Measurements from ENCODE around the gene DKK1. TPM values are rescaled to one million over a fixed set of nuclear protein-coding genes. Genes with fewer than 3 reads are reported as not detected.

DKK1 gene
- polyA plus RNA-seq, 2 of the 4 experiments (the other 2 are of a cell fraction) = 117 to 375 TPM

GRCh38 chr10:52316500-52316899 lies 2.4 kb downstream of the DKK1 start:
- H3K4me3 ChIP-seq = peak overlapping the region; percentile 83
- H3K9me3 ChIP-seq = peaks cover 9% of the 10 kb centered on the region; the same call in 2 of the 3 replicates
- TF ChIP-seq, protein P1, sequence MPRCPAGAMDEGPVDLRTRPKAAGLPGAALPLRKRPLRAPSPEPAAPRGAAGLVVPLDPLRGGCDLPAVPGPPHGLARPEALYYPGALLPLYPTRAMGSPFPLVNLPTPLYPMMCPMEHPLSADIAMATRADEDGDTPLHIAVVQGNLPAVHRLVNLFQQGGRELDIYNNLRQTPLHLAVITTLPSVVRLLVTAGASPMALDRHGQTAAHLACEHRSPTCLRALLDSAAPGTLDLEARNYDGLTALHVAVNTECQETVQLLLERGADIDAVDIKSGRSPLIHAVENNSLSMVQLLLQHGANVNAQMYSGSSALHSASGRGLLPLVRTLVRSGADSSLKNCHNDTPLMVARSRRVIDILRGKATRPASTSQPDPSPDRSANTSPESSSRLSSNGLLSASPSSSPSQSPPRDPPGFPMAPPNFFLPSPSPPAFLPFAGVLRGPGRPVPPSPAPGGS (IDR thresholded peaks at IDR 0.05) = 0 out of 3 replicates have a peak, but pooled peaks have one; percentile 28
- TF ChIP-seq PHF8 (IDR thresholded peaks at IDR 0.05; ENCODE audit: borderline replicate concordance, low read depth) = no peak
- ATAC-seq = no peak
- no peak for FAIRE-seq
- peak overlapping the region; percentile 72 for H3K4me2 ChIP-seq
- peaks cover 41% of the 10 kb centered on the region for H3K4me1 ChIP-seq
- 2% methylated on average over 4 of the region's 4 CpGs for WGBS (ENCODE audit: missing lambda C conversion rate)
- CTCF ChIA-PET = interaction anchor here (0.9 to 12.2 kb wide), 8 partner anchors 8 to 464 kb away, joined by 3 to 385 read pairs (median 5); no protein-coding TSS in a partner anchor
- POLR2A ChIA-PET = interaction anchor here (0.9 kb wide), 1 partner anchor 8 kb away, joined by 3 read pairs; no protein-coding TSS in a partner anchor
- no peak for DNase-seq (ENCODE audit: low read depth in 1 of 2, low spot score in 1 of 2)
- peak overlapping the region; percentile 89 to 94 for H3K27ac ChIP-seq

- H3K4me3 ChIP-seq = peak overlapping the region; percentile 83
- TF ChIP-seq CHD4 (IDR thresholded peaks at IDR 0.05; ENCODE audit: borderline replicate concordance) = 0 out of 2 replicates have a peak, but pooled peaks have one; percentile 8
- TF ChIP-seq, protein P2, sequence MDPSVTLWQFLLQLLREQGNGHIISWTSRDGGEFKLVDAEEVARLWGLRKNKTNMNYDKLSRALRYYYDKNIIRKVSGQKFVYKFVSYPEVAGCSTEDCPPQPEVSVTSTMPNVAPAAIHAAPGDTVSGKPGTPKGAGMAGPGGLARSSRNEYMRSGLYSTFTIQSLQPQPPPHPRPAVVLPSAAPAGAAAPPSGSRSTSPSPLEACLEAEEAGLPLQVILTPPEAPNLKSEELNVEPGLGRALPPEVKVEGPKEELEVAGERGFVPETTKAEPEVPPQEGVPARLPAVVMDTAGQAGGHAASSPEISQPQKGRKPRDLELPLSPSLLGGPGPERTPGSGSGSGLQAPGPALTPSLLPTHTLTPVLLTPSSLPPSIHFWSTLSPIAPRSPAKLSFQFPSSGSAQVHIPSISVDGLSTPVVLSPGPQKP (IDR thresholded peaks at IDR 0.05; ENCODE audit: low read depth, low read length) = no peak
- no peak for TF ChIP-seq KDM1A (IDR thresholded peaks at IDR 0.05; ENCODE audit: low read depth)
- peak in 1 of 2 experiments; percentile 63; a peak in 1 of 5 replicates for TF ChIP-seq JUN (IDR thresholded peaks at IDR 0.05)
- TF ChIP-seq, protein P3, sequence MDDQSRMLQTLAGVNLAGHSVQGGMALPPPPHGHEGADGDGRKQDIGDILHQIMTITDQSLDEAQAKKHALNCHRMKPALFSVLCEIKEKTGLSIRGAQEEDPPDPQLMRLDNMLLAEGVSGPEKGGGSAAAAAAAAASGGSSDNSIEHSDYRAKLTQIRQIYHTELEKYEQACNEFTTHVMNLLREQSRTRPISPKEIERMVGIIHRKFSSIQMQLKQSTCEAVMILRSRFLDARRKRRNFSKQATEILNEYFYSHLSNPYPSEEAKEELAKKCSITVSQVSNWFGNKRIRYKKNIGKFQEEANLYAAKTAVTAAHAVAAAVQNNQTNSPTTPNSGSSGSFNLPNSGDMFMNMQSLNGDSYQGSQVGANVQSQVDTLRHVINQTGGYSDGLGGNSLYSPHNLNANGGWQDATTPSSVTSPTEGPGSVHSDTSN (IDR thresholded peaks at IDR 0.05) = no peak
- TF ChIP-seq RARB (CRISPR knock-in tag; IDR thresholded peaks at IDR 0.05) = no peak
- no peak for TF ChIP-seq CHD2 (IDR thresholded peaks at IDR 0.05; ENCODE audit: low read length, partially characterized antibody)
- DNase-seq (ENCODE audit: low read depth in 1 of 2, low spot score in 1 of 2) (peak in 1 of 2 experiments; percentile 56), ATAC-seq (no peak), FAIRE-seq (no peak)
- ChIA-PET POLR2A (interaction anchor here (1.1 to 2.1 kb wide), 4 partner anchors 10 to 171 kb away, joined by 3 to 17 read pairs (median 7); no protein-coding TSS in a partner anchor), CTCF (interaction anchor here (1.1 to 3.7 kb wide), 3 partner anchors 10 to 169 kb away, joined by 3 to 36 read pairs (median 14); no protein-coding TSS in a partner anchor)
- 3% methylated on average over 5 of the region's 5 CpGs for WGBS (ENCODE audit: missing lambda C conversion rate)
- peaks cover 29% of the 10 kb centered on the region for H3K4me1 ChIP-seq
- peak overlapping the region; percentile 72 for H3K4me2 ChIP-seq
- peaks cover 9% of the 10 kb centered on the region; the same call in 2 of the 3 replicates for H3K9me3 ChIP-seq
- H3K27ac ChIP-seq = peak overlapping the region; percentile 89 to 90
Measured at GRCh38 chr10:52318136-52318701, 4.1 kb downstream of the DKK1 start.

GRCh38 chr10:52318822-52319464 lies 4.9 kb downstream of the DKK1 start:
- Histone ChIP-seq H3K4me2 (peak overlapping the region; percentile 72), H3K4me1 (peaks cover 29% of the 10 kb centered on the region), H3K9me3 (peaks cover 9% of the 10 kb centered on the region; the same call in 2 of the 3 replicates), H3K27ac (peak overlapping the region; percentile 89 to 90), H3K4me3 (peak overlapping the region; percentile 83; the same call in 1 of the 3 replicates)
- FAIRE-seq = peak; percentile 100
- ChIA-PET CTCF (interaction anchor here (1.1 to 3.7 kb wide), 3 partner anchors 11 to 168 kb away, joined by 3 to 36 read pairs (median 14); no protein-coding TSS in a partner anchor), POLR2A (interaction anchor here (0.9 to 2.1 kb wide), 6 partner anchors 10 to 170 kb away, joined by 3 to 17 read pairs (median 4); no protein-coding TSS in a partner anchor)
- DNase-seq (ENCODE audit: low read depth in 1 of 2, low spot score in 1 of 2) = peak; percentile 66 to 94
- WGBS (ENCODE audit: missing lambda C conversion rate) = 1% methylated on average over 7 of the region's 7 CpGs
- ATAC-seq = peak; percentile 64 to 75
- TF ChIP-seq, protein P1 (IDR thresholded peaks at IDR 0.05) = peak; percentile 98
- TF ChIP-seq HDAC2 (IDR thresholded peaks at IDR 0.05) (no peak), PHF8 (IDR thresholded peaks at IDR 0.05; ENCODE audit: borderline replicate concordance, low read depth) (no peak), POLR2A (IDR thresholded peaks at IDR 0.05; ENCODE audit: low read length) (no peak), HES2 (IDR thresholded peaks at IDR 0.05) (peak; percentile 87), EP300 (IDR thresholded peaks at IDR 0.05) (peak; percentile 95 to 96), ZNF302 (CRISPR knock-in tag; IDR thresholded peaks at IDR 0.05) (no peak), USF2 (IDR thresholded peaks at IDR 0.05) (no peak), ZSCAN20 (CRISPR knock-in tag; IDR thresholded peaks at IDR 0.05) (no peak), RARB (CRISPR knock-in tag; IDR thresholded peaks at IDR 0.05) (peak; percentile 0; the same call in 1 of the 2 replicates), MAFK (IDR thresholded peaks at IDR 0.05; ENCODE audit: partially characterized antibody) (peak; percentile 62), CEBPB (IDR thresholded peaks at IDR 0.05) (peak; percentile 89 to 96), FOSL2 (IDR thresholded peaks at IDR 0.05) (peak; percentile 100), FOSL2 (CRISPR knock-in tag; IDR thresholded peaks at IDR 0.05) (peak; percentile 100), JUN (IDR thresholded peaks at IDR 0.05) (peak; percentile 92 to 98; a peak in 4 of 5 replicates), KDM5A (IDR thresholded peaks at IDR 0.05) (no peak)
- TF ChIP-seq, protein P4, sequence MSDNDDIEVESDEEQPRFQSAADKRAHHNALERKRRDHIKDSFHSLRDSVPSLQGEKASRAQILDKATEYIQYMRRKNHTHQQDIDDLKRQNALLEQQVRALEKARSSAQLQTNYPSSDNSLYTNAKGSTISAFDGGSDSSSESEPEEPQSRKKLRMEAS (IDR thresholded peaks at IDR 0.05) = peak; percentile 86
- TF ChIP-seq, protein P3 (IDR thresholded peaks at IDR 0.05) = peak; percentile 89

Measured in A549 (cell line).